Activated CD8-positive, alpha-beta memory T cell treated with anti-CD3 and anti-CD28 coated beads, Interleukin-2, amount 10 ng/mL, durations not matched to agents 7 days and 5 days (primary cell): ENCODE measurements around the gene FKBP11. TPM values are rescaled to one million over a fixed set of nuclear protein-coding genes. Genes with fewer than 3 reads are reported as not detected.

Source experiments
- ATAC-seq: fragments of 150-1000 bp; cut with Tn5 transposase; one replicate; pipeline ENCODE4 v1.10.0; 2021; ENCODE audit warnings: moderate library complexity
- CTCF ChIA-PET: fragments of 350-600 bp; sonication (Branson Sonifier 250); formaldehyde crosslinking; loops from one replicate; lab custom pipeline; 2021; ENCODE audit warnings: antibody characterized with exemption; lab: Charles Lee
- DNase-seq: peaks from one replicate; pipeline ENCODE4 v3.0.0-alpha.2; 2020
- H3K27ac Mint-ChIP-seq: one replicate; pipeline ENCODE4 v1.8.0; 2021; ENCODE audit warnings: mild to moderate bottlenecking, mixed read lengths
- H3K27me3 Mint-ChIP-seq: one replicate; pipeline ENCODE4 v1.8.0; 2021; ENCODE audit warnings: mixed read lengths
- H3K36me3 Mint-ChIP-seq: one replicate; pipeline ENCODE4 v1.8.0; 2021; ENCODE audit warnings: mild to moderate bottlenecking, mixed read lengths
- H3K4me1 Mint-ChIP-seq: one replicate; pipeline ENCODE4 v1.8.0; 2021; ENCODE audit warnings: mixed read lengths
- H3K4me3 Mint-ChIP-seq: one replicate; pipeline ENCODE4 v1.8.0; 2021; ENCODE audit warnings: mild to moderate bottlenecking, moderate library complexity, mixed read lengths
- H3K9me3 Mint-ChIP-seq: one replicate; pipeline ENCODE4 v1.8.0; 2022; ENCODE audit warnings: low read depth, mixed read lengths
- total RNA-seq, 2 experiments: library from RNA; stranded (reverse); gene quantifications; one replicate each; pipeline ENCODE4 v1.2.3, GENCODE V29; 2021

Gene FKBP11
- total RNA-seq, result 10 to 100 TPM; 78.5 to 88.8 TPM

- DNase-seq, result peak; percentile 87
- Mint-ChIP-seq H3K27me3 (no peaks in the 10 kb centered on the region), H3K4me1 (peaks cover 43% of the 10 kb centered on the region), H3K36me3 (peaks cover 22% of the 10 kb centered on the region), H3K27ac (peak within 1 kb of the TSS; percentile 95), H3K9me3 (no peaks in the 10 kb centered on the region), H3K4me3 (peak within 1 kb of the TSS; percentile 92)
- peak; percentile 93 for ATAC-seq
- CTCF ChIA-PET, result interaction anchor here (0.6 to 7.6 kb wide), 21 partner anchors 10 to 95 kb away, joined by 3 to 93 read pairs (median 4); partner anchors contain the start of genes ARF3, DDX23, RND1 and WNT1
Measured at GRCh38 chr12:48925304-48926011, at the start of gene FKBP11. TSS of gene FKBP11 (minus strand) at chr12:48925492. CDS start at chr12:48925428, 64 bp downstream.

DNA sequence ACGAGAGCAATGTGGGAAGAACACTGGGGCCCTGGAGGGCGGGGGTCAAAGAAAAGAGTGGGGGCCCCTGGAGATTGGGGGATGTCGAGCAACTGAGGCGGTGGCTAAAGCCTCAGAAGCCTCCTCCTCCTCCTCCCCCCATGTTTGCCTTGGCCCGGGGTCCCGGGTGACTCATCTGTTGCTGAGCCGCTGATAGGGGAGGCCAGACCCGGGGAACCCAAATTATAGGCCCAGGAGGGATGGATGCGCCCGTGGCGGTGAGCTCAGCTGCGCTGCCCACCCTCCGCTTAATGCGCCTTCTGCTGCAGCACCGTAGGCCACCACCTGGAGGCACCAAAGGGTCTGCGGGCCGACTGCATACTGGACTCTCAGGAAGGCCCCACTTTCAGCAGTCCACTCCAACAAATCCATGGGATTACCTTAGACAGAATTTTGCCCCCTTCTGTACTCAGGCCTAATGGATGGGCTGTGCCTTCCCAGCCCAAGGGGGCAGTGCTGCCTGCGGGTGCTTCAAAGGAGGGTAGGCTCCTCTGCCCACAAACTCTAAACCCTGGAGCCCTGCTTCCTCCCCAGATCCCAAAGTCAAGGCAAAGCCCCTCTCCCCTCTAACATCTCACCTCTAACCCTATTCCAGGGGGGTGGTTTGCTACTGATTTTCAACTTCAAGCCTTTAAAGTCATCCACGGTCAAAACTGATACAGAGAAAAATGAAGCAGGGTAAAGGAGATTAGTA, 48.8 kb upstream of the FKBP11 start:
- no peak for ATAC-seq
- no peak overlapping the region for H3K4me3 Mint-ChIP-seq

GRCh38 chr12:48973531-48973930, 48.2 kb upstream of the FKBP11 start:
- Mint-ChIP-seq H3K4me3 (no peak overlapping the region), H3K36me3 (peaks cover 2% of the 10 kb centered on the region), H3K27ac (no peak overlapping the region), H3K9me3 (no peaks in the 10 kb centered on the region), H3K4me1 (peaks cover 45% of the 10 kb centered on the region), H3K27me3 (peaks cover 89% of the 10 kb centered on the region)
- DNase-seq (no peak), ATAC-seq (no peak)
- CTCF ChIA-PET, result interaction anchor here (0.6 to 39.1 kb wide), 5 partner anchors 16 to 121 kb away, joined by 3 to 921 read pairs (median 5); partner anchors contain the start of genes ARF3, DDN, DDX23 and WNT1

More for the DNA sequence above, 48.8 kb upstream of the FKBP11 start:
- Mint-ChIP-seq H3K9me3 (no peaks in the 10 kb centered on the region), H3K36me3 (peaks cover 2% of the 10 kb centered on the region), H3K27ac (no peak overlapping the region), H3K4me1 (peaks cover 51% of the 10 kb centered on the region), H3K27me3 (peaks cover 89% of the 10 kb centered on the region)
- CTCF ChIA-PET, result interaction anchor here (0.6 to 39.1 kb wide), 6 partner anchors 12 to 122 kb away, joined by 3 to 921 read pairs (median 5); partner anchors contain the start of genes ARF3, DDN, DDX23 and WNT1
- peak; percentile 62 for DNase-seq

DNA sequence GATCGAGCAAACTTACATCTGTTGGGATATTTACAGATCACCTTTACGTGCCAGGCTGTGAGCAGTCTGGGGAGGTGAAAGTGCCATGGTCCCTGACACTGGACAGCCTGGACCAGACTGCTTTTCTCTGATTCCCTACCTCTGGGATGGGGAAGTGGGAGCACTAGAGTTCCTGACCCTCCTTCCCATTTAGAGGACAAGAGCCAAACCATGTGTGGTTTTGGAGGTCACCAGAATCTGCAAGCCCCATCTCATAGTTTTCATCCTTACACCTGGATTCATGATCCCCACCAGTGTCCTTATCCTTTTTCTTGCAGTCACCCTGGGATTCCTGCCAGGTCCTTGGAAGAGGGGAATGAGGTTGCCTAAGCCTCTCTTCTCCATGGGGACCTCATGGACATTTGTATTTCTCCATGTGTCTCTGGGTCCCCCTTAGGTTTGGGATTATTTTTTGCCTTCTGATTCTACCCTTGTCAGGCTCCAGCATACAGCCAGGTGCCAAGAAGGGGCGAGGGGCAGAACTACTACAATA, 47.7 kb upstream of the FKBP11 start:
- Mint-ChIP-seq H3K27me3 (peaks cover 94% of the 10 kb centered on the region), H3K9me3 (no peaks in the 10 kb centered on the region)
- CTCF ChIA-PET, result interaction anchor here (0.6 to 39.1 kb wide), 5 partner anchors 16 to 121 kb away, joined by 3 to 921 read pairs (median 4); partner anchors contain the start of genes DDN, DDX23 and WNT1

GRCh38 chr12:48972213-48972951, 47.1 kb upstream of the FKBP11 start:
- CTCF ChIA-PET, result interaction anchor here (1.0 to 39.1 kb wide), 3 partner anchors 16 to 79 kb away, joined by 3 to 921 read pairs (median 4); partner anchors contain the start of genes DDN and WNT1
- peaks cover 93% of the 10 kb centered on the region for H3K27me3 Mint-ChIP-seq
- H3K36me3 Mint-ChIP-seq, result peaks cover 2% of the 10 kb centered on the region
- peak; percentile 50 for ATAC-seq
- peak overlapping the region; percentile 46 for H3K4me3 Mint-ChIP-seq
- H3K9me3 Mint-ChIP-seq, result no peaks in the 10 kb centered on the region
- DNase-seq, result peak; percentile 70
- peaks cover 40% of the 10 kb centered on the region for H3K4me1 Mint-ChIP-seq
- no peak overlapping the region for H3K27ac Mint-ChIP-seq

More for the DNA sequence above, 47.7 kb upstream of the FKBP11 start:
- H3K27ac Mint-ChIP-seq, result no peak overlapping the region
- DNase-seq (no peak), ATAC-seq (no peak)
- peaks cover 2% of the 10 kb centered on the region for H3K36me3 Mint-ChIP-seq
- H3K4me1 Mint-ChIP-seq, result peaks cover 45% of the 10 kb centered on the region
- H3K4me3 Mint-ChIP-seq, result no peak overlapping the region

DNA sequence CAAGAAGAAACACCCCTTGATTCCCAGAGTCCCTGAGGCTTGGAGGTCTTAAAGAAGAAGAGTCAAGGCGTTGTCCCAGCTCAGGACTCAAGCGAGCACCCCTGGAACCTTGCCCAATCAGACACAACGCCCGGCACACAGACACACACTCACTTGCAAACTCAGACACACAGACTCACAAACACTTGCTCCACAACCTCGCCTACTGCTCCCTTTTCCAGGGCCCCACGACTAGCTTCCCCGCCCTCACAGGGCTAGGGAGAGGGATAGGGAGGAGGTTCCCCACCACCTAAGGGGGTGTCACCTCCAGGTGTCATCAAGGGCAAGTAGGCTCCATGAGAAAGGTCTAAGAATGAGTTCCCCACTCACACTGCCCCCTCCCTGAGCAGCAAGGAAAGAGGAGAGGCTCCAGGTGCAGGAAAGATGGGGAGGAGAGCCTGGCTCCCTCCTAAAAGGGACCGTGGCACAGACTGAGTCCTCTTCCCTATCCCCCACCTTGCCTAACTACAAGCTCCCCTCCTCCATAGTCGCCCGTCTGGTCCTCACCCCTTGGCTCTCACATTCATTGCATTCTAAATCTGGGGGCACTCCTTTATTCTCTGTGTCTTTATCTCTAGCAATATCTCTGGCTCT, 45.5 kb upstream of the FKBP11 start:
- Mint-ChIP-seq H3K27ac (no peak overlapping the region), H3K4me1 (peaks cover 33% of the 10 kb centered on the region), H3K4me3 (peak overlapping the region; percentile 46), H3K27me3 (peaks cover 79% of the 10 kb centered on the region), H3K36me3 (peaks cover 2% of the 10 kb centered on the region), H3K9me3 (no peaks in the 10 kb centered on the region)
- CTCF ChIA-PET, result interaction anchor here (0.8 to 39.1 kb wide), 5 partner anchors 13 to 117 kb away, joined by 3 to 921 read pairs (median 3); partner anchors contain the start of genes ARF3, DDN and WNT1
- ATAC-seq (no peak), DNase-seq (no peak)

DNA sequence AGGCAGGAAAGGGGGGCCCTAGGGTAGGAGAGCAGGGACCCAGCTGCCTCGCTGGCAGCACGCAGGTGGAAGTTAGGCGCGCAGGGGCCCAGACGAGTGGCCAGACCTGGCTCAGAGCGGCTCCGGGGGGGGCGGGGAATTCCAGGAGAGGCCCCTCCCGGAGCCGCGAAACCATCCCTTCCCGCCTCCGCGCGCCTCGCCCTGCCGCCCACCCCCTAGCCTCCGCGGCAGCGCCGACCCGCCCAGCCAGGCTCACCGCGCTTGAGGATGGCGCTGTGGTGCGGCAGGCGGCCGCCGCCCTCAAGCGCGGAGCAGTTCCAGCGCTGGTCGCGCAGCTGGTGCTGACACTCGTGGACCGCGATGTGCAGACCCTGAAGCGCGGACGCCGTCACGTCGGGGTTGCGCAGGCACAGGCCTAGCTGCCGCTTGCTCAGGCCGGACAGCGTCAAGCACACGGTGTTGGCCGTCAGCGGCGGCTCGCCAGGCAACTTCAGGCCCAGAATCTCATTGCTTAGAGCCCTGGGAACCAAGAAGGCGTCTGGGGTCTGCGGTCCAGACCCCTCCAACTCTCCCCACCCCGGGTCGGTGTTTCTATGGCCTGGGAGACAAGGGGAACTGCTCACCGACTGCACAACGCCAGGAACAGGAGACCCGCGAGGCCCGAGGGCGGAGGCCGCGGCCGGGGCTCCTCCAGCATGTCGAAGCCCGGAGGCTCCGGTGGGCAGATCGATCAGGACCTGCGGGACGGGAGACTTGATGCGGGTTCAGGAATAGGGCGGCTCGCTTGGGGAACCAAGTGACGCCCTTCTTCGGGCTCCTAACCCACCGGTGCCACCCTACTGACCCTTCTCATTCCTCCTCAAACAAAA, 44.8 kb upstream of the FKBP11 start:
- CTCF ChIA-PET, result interaction anchor here (0.8 to 39.1 kb wide), 9 partner anchors 10 to 118 kb away, joined by 3 to 921 read pairs (median 4); partner anchors contain the start of genes ARF3, DDN and WNT1
- H3K36me3 Mint-ChIP-seq, result peaks cover 2% of the 10 kb centered on the region
- peaks cover 33% of the 10 kb centered on the region for H3K4me1 Mint-ChIP-seq
- DNase-seq (no peak), ATAC-seq (peak; percentile 37)
- no peak overlapping the region for H3K27ac Mint-ChIP-seq
- no peaks in the 10 kb centered on the region for H3K9me3 Mint-ChIP-seq
- peaks cover 77% of the 10 kb centered on the region for H3K27me3 Mint-ChIP-seq
- no peak overlapping the region for H3K4me3 Mint-ChIP-seq

- Mint-ChIP-seq H3K9me3 (no peaks in the 10 kb centered on the region), H3K27ac (no peak overlapping the region), H3K4me3 (no peak overlapping the region), H3K4me1 (peaks cover 33% of the 10 kb centered on the region), H3K36me3 (peaks cover 2% of the 10 kb centered on the region), H3K27me3 (peaks cover 70% of the 10 kb centered on the region)
- CTCF ChIA-PET, result interaction anchor here (0.6 to 39.1 kb wide), 11 partner anchors 9 to 378 kb away, joined by 3 to 921 read pairs (median 4); partner anchors contain the start of genes ARF3, DDN and WNT1
- ATAC-seq (no peak), DNase-seq (no peak)
Measured at GRCh38 chr12:48969160-48969771, 44.0 kb upstream of the FKBP11 start.

- H3K9me3 Mint-ChIP-seq, result no peaks in the 10 kb centered on the region
- CTCF ChIA-PET, result interaction anchor here (0.8 to 39.1 kb wide), 8 partner anchors 9 to 115 kb away, joined by 3 to 921 read pairs (median 4); partner anchors contain the start of genes ARF3, DDN and WNT1
- peaks cover 2% of the 10 kb centered on the region for H3K36me3 Mint-ChIP-seq
- peaks cover 33% of the 10 kb centered on the region for H3K4me1 Mint-ChIP-seq
- ATAC-seq, result no peak
- H3K27me3 Mint-ChIP-seq, result peaks cover 63% of the 10 kb centered on the region
- H3K27ac Mint-ChIP-seq, result no peak overlapping the region
- DNase-seq, result no peak
- H3K4me3 Mint-ChIP-seq, result no peak overlapping the region
Measured at GRCh38 chr12:48968467-48968866, 43.2 kb upstream of the FKBP11 start.

- Mint-ChIP-seq H3K4me1 (peaks cover 32% of the 10 kb centered on the region), H3K27me3 (peaks cover 58% of the 10 kb centered on the region), H3K9me3 (no peaks in the 10 kb centered on the region), H3K27ac (no peak overlapping the region), H3K4me3 (no peak overlapping the region), H3K36me3 (peaks cover 2% of the 10 kb centered on the region)
- CTCF ChIA-PET, result interaction anchor here (0.8 to 39.1 kb wide), 9 partner anchors 10 to 252 kb away, joined by 3 to 921 read pairs (median 3); partner anchors contain the start of genes ARF3, DDN and WNT1
- DNase-seq (no peak), ATAC-seq (no peak)
Measured at GRCh38 chr12:48967991-48968390, 42.7 kb upstream of the FKBP11 start.
